ENCODE data around the gene FYCO1. TPM values are rescaled to one million over a fixed set of nuclear protein-coding genes. Genes with fewer than 3 reads are reported as not detected.
A peak's percentile ranks its signal among the peaks of the same experiment; 100 is the strongest.

The FYCO1 gene
- total RNA-seq, 1 experiment from 2014 or later, result 7.3 TPM

DNA sequence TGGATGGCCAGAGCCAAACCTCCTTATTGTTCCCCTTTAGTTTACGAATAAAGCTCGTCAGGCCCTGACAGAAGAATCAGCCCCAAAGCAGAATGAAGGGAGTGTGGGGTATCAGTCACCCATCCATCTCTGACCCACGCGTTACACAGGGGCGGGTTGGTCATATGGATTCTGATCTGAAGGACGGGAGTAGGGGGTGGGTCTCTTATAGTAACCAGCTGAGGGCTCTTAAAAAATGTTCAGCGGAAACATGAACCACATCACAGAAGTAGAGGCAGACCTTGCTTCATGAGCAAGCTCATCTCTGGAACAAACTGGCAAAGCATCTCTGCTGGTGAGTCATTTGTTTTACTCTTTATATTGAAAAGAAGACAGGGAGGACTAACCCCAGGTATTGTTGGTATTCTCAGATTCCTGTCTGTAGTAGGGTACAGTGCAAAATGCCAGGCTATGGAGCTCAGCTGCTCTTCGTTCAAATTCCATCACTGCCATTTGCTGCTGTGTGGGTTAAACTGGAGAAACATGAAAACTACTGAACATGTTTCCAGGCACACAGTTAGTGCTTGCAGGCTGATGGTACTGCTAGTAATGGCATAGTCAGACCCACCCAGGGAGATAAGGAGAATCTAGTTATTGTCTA, 52.3 kb downstream of the FYCO1 start, which contains the start of gene CXCR6:
Gene CXCR6 (plus strand): TSS at position 258 of the 640 bp plus-strand sequence. CDS start 3,018 bp downstream, outside the sequence.
- DNase-seq (ENCODE audit: low spot score), result no peak

DNA sequence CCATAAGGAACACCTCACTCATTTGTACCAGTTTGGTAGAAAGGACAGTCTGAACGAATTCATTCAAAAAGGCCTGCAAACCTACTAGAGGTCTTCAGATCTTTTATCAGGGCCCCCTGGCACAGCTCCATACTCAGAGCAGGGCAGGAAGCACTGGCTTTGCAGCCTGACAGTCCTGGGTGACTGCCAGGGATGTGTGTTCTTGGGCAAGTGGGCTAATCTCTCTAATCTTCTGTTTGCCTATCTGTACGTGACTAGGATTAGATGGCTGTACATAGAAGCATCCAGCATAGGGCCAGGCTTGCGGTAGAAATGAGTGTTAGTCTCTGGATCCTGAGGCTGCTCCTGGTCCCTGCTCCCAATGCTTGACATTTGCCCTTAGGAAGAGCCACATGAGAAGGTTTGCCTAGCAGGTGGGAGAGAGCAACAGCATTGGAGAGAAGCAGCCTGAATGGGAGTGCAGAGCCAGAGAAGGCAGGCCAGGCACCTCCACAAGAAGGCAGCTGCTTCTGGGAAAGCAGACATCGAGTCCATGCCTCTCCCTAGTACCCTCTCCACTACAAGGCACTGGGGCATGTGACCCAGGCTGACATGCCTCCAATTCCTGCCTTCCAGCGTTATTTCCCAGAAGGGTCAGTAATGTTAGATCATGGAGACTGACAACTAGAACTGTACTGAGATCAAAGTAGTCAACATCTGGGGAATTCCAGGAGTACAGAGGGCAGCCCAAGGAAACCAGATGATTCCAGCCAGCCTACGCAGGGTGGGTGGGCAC, 53.4 kb downstream of the FYCO1 start:
- no peak for DNase-seq (ENCODE audit: low spot score)

DNA sequence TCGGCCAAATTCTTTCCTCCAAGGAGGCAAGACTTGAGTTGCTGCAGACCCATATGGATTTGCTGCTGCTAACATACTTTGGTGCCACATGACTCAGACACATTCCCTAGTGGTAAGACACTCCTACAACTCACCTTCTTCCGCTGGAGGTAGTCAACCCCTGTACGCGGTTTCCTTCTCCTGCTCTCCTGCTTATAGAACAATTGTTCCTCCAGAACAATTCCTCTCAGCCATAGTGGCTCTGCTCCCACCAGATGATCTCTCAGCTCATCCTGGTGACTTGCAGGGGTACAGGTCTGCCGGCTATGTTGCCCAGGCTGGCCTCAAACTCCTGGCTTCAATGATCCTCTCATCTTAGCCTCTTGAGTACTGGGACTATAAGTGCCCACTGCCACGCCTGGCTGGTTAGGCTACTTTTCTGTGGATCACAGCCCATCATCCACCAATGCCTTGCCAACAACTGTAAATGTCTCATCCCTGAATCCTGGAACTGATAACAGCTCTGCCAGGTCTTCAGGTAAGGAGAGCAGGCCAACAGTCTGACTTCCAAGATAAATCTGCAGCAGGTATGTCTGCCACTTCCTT, 54.8 kb downstream of the FYCO1 start:
- no peak for DNase-seq (ENCODE audit: low spot score)

DNA sequence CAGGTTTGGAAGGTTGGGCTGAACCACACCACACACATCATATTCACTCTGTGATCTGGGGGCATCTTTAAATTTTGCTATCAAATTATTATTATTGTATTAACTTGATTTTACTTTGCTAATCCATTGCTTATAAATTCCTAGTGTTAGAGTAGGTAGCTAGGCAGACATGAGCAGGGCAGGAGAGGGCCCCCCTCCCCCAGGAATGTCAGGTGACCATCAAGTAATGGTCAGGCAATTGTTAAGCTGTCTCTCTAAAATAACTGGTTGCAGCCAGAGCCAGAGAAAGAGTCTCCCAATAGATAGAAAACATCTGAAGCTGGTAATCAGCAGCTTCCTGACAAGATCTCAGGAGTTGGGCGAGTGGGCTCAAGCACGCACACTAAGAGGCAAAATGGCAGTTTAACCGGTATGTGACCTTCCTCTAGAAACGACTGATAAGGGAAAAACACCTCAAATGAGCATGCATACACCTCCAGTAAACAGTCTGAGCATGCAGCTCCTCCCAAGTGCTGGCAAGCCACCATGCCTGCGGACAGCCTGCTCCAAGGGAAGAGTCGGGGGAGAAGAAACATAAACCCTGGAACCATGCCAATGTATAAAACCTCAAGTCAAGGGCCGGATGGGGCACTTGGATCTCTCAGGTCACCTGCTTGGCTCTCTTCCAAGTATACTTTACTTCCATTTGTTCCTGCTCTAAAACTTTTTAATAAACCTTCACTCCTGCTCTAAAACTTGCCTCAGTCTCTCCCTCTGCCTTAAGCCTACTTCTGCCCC, 55.4 kb downstream of the FYCO1 start:
- no peak for DNase-seq (ENCODE audit: low spot score)

DNA sequence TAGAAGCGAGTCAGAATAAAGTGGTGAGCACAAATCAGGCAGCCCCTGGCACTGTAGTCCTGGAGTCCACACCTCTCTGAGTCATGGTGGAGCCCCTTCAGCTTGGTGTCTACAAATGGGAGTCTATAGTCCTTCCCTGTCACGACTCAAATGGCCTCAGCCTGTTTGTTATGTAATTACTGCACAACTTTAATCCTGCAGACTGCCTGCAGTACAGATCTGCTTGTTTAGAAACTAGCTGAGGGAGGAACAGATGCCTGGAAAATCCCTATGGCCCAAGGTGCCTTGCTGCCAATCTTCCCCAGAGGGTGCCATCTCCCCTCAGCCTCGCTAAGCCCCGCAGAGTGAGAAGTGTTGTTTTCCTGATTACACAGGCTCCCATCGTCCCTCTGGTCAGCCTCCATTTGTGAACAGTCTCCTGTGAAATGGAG, 56.3 kb downstream of the FYCO1 start:
- no peak for DNase-seq (ENCODE audit: low spot score)

DNA sequence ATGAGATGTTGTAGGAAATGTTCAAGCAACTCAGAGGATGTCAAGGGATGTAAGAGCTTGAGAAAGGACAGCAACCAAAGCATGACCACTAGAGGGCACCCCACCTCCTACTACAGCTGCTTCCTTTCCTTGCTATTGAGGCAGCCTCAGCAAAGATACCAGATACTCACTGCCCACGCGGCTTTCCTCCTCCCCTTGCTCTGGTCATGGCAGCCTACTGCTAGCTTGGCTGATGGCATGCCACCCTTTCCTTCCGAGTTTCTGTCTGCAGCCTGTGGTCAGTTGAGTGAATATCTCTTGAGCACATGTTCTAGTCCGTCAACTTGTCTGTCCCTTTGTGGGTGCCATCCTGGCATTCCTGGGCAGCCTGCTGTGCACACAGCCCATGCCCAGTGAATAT, 56.8 kb downstream of the FYCO1 start:
- DNase-seq (ENCODE audit: low spot score), result peak; percentile 85

DNA sequence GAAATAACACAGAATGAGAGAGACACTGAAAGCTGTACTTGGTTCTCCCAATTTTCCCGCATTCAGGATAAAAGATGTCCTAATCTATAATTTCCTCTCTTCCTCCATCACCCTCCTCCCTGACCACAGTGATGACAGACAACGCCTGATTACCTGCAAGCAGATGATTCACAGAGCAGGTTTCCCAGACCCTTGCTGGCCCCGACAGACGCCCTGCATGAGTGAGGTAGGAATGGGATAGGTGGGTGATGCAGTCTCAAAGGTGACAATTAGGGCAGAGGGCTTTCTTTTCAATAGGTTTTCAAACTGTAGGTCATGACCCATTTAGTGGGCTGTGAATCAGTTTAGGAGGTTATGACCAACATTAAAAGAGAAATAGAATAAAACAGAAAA, 57.6 kb downstream of the FYCO1 start:
- DNase-seq (ENCODE audit: low spot score), result no peak

DNA sequence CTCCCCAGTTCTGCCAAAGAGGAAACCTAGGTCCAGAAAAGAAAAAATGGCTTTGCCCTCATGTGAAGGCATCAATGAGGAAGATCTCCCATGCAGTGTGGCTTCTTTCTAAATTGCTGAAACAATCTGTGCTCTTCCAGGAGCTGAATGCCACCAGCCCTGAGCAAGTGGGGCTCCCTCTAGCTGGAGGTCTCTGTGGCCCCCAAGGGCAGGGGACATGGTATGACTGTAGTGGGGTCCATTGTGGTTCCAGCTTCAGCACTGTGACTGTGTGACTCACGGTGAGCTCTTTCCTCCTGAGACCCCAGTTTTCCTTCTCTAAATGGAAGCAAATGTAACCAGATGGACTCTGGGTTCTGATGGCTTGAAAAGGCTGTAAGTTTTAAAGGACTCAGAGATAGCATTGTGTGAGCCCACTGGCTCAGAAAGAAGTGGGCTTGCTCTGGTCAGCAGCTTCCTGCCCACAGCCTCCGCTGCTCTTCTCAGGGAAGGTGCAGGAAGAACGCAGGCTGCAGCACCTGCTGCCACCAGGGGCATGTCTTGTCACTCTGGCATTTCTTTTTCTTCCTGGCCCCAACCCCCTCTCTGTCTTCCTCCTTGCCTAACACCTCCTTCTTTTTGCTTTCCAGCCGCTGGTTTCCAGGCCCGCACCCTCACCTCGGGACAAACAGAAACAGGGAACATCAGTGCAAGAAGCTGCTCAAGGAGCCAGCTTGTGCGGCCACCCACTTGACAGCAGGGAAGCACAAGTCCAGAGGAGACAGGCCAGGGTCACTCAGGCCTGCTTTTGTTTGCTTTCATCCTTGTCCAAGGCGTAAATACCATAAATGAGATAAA, 58.2 kb downstream of the FYCO1 start:
- no peak for DNase-seq (ENCODE audit: low spot score)

DNA sequence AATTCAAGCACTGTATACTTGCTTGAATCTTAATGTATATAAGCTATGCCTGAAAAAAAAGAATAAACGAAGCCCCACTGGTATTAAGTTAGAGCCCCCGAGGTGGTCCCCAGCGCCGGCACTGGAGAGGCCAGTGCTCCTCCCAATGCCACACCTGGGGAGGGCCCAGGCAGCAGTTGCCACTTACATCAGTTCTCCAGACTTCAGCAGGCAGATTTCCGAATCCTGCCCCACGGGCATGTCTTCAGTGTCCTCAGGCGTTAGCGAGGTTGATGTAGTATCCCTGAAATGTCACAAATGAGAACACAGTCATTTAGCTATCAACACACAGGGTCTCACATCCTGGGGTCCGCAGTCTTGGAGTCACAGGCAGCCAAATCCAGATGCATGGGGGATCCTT, 59.4 kb downstream of the FYCO1 start:
- no peak for DNase-seq (ENCODE audit: low spot score)

DNA sequence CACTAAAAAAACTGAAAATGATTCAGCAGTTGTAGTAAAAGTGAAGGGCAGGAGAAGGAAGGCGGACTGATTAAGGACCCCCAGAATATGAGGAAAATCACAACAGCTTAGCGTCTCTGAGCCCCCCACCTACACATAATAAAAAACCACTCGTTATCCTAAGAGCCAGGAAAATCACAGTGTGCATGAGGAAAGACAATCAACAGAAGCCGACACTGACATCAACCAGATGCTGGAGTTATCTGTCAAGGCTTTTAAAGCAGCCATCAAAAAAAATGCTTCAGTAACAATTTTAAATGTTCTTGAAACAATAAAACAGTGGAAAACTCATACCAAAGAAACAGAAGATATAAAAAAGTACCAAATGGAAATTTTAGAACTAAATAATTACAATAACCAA, 62.0 kb downstream of the FYCO1 start:
- no peak for DNase-seq (ENCODE audit: low spot score)

DNA sequence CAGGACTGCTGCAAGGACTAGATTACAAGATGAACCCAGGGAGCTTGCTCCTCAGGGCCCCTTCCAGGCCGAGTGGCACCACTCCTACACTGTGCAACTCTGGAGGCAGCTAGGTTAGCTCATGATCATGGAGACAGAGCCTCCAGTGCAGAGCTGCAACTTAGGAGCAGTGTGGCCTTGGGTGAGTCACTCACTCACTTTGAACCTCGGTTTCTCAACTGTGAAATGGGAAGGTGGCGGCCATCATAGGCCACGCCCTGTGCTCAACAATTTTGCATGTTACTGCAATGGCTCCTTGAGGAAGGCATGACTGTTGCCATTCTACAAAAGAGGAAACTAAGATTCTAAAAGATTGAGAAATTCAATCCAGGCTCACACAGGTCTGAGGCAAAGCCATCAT, 63.5 kb downstream of the FYCO1 start:
- DNase-seq (ENCODE audit: low spot score), result no peak

DNA sequence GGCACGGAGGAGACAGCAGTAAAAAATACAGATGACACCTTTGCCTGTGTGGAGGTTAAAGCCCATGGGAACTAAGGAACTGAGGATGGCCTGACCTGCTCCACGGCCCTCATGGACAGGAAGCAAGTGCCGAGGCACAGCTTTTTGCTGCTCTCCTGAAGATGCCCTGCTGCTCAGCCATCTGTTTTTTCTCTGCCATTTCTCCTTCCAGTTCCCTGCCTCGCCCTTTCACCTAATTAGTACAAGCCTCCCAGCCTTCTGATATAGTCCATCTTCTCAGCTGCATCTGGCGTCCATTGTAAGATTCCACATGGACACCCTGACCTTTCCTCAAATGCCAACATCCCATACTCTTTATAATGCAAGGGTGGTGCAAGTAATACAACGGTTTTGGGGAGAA, 64.1 kb downstream of the FYCO1 start:
- no peak for DNase-seq (ENCODE audit: low spot score)

DNA sequence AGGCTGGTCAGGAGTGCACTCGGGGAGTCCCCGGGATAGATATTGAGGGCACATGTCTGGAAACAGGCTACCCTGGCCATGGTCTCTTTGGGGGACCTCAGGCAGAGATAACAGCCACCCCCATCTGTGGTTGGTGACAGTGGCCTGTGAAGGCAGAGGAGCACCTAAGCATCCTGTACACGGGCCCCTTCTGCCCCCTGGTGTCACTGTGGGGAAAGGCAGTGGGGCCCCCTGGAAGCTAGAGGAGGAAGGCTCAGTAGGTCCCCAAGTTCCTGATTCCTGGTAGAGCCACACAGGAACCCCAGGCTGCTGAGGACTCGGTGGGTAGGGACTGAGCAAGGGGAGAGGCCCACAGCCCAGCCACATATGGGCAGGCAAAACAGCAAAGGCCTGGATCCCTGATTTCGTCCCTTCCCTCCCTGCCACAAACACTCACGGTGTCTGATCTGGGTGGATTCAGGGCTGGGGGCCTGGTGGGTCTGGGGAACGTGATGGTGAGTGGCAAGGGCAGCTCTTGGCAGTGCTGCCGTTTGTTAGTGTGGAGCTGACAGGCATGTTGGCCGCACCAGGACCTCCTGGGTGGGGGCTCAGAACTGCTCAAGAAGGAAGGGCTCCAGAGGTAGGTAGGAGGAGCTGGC, 66.5 kb downstream of the FYCO1 start:
- DNase-seq (ENCODE audit: low spot score), result peak; percentile 40

DNA sequence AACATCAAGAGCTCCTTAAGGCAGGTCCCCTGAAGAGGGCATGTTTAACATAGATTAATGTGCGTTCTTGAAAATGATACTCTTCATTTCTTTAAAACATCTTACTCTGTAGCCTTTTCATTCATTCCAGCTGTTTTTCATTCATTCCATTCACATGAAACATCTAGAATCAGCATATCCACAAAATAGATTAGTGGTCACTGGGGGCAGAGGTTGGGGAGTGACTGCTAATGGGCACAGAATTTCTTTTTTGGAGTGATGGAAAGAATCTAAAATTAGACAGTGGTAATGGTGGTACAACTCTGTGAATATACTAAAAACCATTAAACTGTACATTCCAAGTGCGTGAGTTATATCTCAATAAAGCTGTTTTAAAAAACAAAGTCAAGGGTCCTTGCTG, 67.7 kb downstream of the FYCO1 start:
- no peak for DNase-seq (ENCODE audit: low spot score)

DNA sequence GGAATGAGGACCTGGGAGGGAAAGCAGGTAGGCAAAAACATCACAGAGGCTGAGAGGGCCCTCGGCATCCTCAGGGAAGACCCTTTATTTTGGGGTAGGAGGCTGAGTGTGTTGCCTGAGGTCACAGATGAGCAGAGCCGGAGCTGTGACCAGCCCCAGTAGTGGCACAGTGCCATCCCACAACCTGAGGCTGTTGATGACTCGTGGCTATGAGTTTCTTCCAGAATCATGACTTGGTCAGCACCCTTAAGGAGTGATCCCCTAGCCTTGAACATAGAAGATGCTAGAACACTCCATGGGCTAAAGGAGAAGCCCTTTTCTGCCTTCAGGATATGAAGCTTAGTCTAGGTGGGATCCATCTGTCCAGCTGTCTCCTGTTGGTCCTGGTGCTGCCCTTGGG, 71.9 kb downstream of the FYCO1 start:
- DNase-seq (ENCODE audit: low spot score), result peak; percentile 48

DNA sequence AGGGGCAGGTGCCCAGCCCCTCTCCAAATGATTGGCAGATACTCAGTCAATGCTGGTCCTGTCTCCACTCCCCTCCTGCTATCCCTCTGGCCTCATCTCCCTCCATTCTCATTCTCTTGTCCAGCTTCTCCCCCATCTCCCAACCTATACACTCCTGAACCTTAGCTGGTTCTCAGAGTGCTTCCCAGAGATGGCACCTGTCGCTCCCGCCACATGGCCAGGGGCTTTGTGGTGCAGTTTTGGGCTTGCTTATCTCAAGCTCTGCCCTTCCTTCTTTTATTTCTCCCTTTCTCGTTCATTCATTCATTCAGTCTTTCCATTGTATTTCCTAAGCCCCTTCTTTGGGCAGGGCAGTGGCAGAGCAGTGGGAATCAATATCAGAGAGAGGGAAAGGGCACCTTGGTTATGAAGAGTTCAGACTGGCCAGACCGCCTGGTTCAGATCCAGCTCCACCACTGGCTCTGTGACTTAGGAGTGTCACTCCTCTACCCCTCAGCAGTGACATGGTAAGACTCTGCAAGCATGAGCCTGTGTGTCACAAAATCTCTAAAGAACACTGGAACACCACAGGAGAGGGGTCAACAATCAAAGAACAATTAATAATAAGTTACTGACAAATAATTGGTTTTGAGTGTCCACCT, 72.6 kb downstream of the FYCO1 start:
- no peak for DNase-seq (ENCODE audit: low spot score)

DNA sequence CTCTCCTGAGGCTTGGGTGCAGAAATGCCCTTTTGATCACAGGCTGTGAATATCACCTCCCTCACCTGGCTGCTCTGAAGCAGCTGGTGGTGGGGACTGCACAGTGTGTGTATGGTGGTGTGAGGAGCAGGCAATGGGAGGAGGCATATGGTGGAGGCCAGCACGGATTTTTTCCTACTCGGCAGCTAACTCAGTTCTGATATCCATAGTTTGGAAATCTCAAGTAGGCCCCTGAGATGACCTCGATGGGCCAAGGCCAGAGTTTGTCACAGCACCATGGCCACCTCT, 73.6 kb downstream of the FYCO1 start:
- no peak for DNase-seq (ENCODE audit: low spot score)

DNA sequence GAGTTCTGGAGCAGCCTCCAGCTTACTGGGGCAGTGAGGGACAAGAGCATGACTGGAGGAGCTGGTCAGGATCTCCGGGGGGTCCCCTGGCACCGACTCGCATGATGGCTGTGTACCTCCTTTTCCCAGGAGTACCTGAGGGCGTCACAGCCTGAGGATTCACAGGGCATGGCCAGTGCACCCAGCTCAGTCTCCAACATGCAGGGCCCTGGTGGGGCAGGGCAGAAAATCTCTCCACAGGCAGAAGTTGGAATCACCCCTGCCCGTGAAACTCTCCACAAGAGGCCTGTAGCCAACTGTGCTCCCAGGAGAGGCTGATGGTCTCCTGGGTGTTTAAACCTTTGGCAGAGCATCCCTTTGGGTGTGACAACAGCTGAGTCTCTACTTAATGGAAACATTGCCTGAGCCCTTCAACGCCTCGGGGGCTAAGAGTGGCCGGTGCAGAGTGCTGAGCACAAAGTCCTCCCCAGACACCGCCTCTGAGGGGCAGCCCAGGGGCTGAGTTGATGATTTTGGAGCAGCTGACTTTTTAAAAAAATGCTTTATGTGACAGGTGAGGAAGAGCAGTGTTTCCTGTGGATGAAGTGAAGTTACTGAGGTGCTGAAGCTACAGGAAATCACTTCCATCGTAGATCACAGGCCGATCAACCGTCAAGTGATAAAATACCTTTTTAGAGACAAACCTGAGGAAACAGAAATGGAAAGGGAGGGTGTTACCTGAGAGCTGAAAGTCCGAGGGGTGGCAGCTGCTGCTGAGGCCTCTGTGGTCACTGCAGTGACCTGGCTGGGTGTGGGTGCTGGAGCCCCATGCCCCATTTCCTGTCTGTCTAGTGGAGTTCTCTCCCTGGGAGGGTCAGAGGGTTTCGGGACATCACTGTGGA, 74.2 kb downstream of the FYCO1 start:
- DNase-seq (ENCODE audit: low spot score), result no peak

DNA sequence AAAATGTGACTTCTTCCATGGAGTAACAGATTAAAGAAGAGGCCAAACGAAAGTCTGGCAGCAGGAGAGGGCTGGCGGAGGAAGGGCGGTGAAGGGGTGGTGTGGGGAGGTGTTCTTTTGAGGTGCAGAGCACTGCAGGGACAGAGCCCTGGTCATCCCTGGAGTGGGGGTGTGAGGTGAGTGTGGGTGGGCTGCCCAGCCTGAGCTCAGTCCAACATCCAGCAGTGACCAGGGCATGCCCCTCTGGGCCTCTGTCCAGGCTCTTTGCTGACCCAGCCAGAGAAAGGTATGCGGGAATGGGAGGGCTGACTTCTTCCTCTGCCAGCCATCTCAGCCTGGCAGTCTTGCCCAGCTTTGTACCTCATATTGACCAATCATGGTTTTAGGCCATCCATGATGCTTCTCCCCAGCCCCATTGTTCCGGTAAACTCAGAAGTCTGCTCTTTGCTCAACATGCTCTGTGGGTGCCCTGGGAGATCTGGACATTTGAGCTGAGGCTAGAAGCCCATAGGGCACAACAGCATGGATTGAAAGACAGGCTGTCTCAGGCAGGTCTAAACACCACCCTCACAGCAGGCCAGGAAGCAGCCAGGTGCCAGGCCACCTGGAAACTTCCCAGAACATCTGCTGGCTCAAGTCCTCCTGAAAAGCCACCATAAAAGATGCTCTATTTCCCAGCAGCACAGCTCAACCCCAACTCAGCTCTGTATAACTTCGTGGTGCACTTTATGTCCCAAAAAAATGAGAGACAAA, 78.3 kb downstream of the FYCO1 start:
- DNase-seq (ENCODE audit: low spot score), result no peak
